ENCODE data around the gene OR51B4. TPM values are rescaled to one million over a fixed set of nuclear protein-coding genes. Genes with fewer than 3 reads are reported as not detected.
"Not testable (repeated sequence)": the region's sequence is repeated elsewhere in the genome, so short reads cannot be mapped to it uniquely, and the experiment has no call there.

The OR51B4 gene
- total RNA-seq, 1 experiment from 2014 or later, result 6.9 TPM

- not testable (repeated sequence) for DNase-seq (ENCODE audit: low spot score)
These were observed 7.3 kb downstream of the OR51B4 start for GRCh38 chr11:5294342-5294995.

- no peak for DNase-seq (ENCODE audit: low spot score)
These were observed 8.7 kb downstream of the OR51B4 start for GRCh38 chr11:5293028-5293427.

- peak; percentile 54 for DNase-seq (ENCODE audit: low spot score)
These were observed 10.4 kb downstream of the OR51B4 start for GRCh38 chr11:5291207-5291838.

GRCh38 chr11:5290106-5290505 is 11.6 kb downstream of the OR51B4 start:
- no peak for DNase-seq (ENCODE audit: low spot score)

- DNase-seq (ENCODE audit: low spot score), result no peak
These were observed 12.1 kb downstream of the OR51B4 start for GRCh38 chr11:5289696-5290095.

- no peak for DNase-seq (ENCODE audit: low spot score)
These were observed 12.7 kb downstream of the OR51B4 start for GRCh38 chr11:5288906-5289550.

- DNase-seq (ENCODE audit: low spot score), result no peak
These were observed 13.4 kb downstream of the OR51B4 start for GRCh38 chr11:5288108-5288905.

- DNase-seq (ENCODE audit: low spot score), result no peak
These were observed 14.8 kb downstream of the OR51B4 start for GRCh38 chr11:5286901-5287300.

GRCh38 chr11:5286351-5286750 is 15.4 kb downstream of the OR51B4 start:
- no peak for DNase-seq (ENCODE audit: low spot score)

- no peak for DNase-seq (ENCODE audit: low spot score)
These were observed 15.9 kb downstream of the OR51B4 start for GRCh38 chr11:5285703-5286340.

- DNase-seq (ENCODE audit: low spot score), result no peak
These were observed 17.1 kb downstream of the OR51B4 start for GRCh38 chr11:5284637-5285036.

- no peak for DNase-seq (ENCODE audit: low spot score)
These were observed 17.9 kb downstream of the OR51B4 start for GRCh38 chr11:5283882-5284281.

GRCh38 chr11:5283086-5283485 is 18.7 kb downstream of the OR51B4 start:
- no peak for DNase-seq (ENCODE audit: low spot score)

- no peak for DNase-seq (ENCODE audit: low spot score)
These were observed 19.1 kb downstream of the OR51B4 start for GRCh38 chr11:5282628-5283027.

- DNase-seq (ENCODE audit: low spot score), result no peak
These were observed 20.1 kb downstream of the OR51B4 start for GRCh38 chr11:5281596-5281995.

GRCh38 chr11:5280582-5281102 is 21.1 kb downstream of the OR51B4 start:
- peak; percentile 98 for DNase-seq (ENCODE audit: low spot score)

- no peak for DNase-seq (ENCODE audit: low spot score)
These were observed 22.2 kb downstream of the OR51B4 start for GRCh38 chr11:5279471-5280090.

GRCh38 chr11:5277807-5278382 is 23.9 kb downstream of the OR51B4 start:
- no peak for DNase-seq (ENCODE audit: low spot score)

GRCh38 chr11:5276697-5277096 is 25.0 kb downstream of the OR51B4 start:
- DNase-seq (ENCODE audit: low spot score), result no peak

GRCh38 chr11:5275369-5276110 is 26.2 kb downstream of the OR51B4 start:
- DNase-seq (ENCODE audit: low spot score), result no peak

Data from H4 (cell line).